ENCODE measurements around the gene RPS6KA3. TPM values are rescaled to one million over a fixed set of nuclear protein-coding genes. Genes with fewer than 3 reads are reported as not detected.

Gene RPS6KA3
- total and polyA plus RNA-seq, 9 of the 15 experiments (the other 6 are each of a cell fraction or from before 2014, with no cell fraction given): 10.9 to 61.9 (median 37.4) TPM

GRCh38 chrX:20228245-20228644 lies 38.5 kb downstream of the RPS6KA3 start:
- ChIA-PET POLR2A (no interaction called here), CTCF (ENCODE audit: low intra/inter-chr PET ratio) (no interaction called here)
- Histone ChIP-seq H3K9me1 (ENCODE audit: control insufficient read depth, insufficient read depth, low read length) (no peaks in the 10 kb centered on the region), H4K20me1 (replicated peaks; ENCODE audit: control insufficient read depth, insufficient read depth, low read length) (no peaks in the 10 kb centered on the region), H3K36me3 (ENCODE audit: control insufficient read depth, insufficient read depth, low read length) (peaks cover 17% of the 10 kb centered on the region; the same call in 2 of the 3 replicates), H3K4me1 (replicated peaks in 1 of 2; ENCODE audit: control insufficient read depth in 2 of 2, insufficient read depth in 2 of 2, low read length in 2 of 2) (peaks cover 0 to 2% of the 10 kb centered on the region in 2 experiments; a peak in 2 of 5 replicates), H3K9me3 (replicated peaks; ENCODE audit: control insufficient read depth, insufficient read depth, low read depth, low read length) (no peaks in the 10 kb centered on the region), H3K4me2 (ENCODE audit: insufficient read depth, low read length) (no peak overlapping the region), H3K27me3 (ENCODE audit: control insufficient read depth in 2 of 2, insufficient read depth in 2 of 2, low read length in 2 of 2) (no peaks in the 10 kb centered on the region), H2AFZ (ENCODE audit: low read depth, low read length) (no peak overlapping the region), H3K9ac (ENCODE audit: insufficient read depth in 1 of 2, low read depth in 2 of 2, low read length in 2 of 2) (no peak overlapping the region), H3K4me3 (no peak overlapping the region), H3K27ac (ENCODE audit: extremely low read depth, low read depth, low read length) (no peak overlapping the region), H3K79me2 (ENCODE audit: control insufficient read depth, insufficient read depth, low read length) (peaks cover 13% of the 10 kb centered on the region; the same call in 2 of the 3 replicates)
- no TSS peak for BruUV-seq (replicated peaks)
- WGBS (ENCODE audit: insufficient coverage, low coverage, missing lambda C conversion rate): 84% methylated on average over 2 of the region's 2 CpGs
- FAIRE-seq (no peak), ATAC-seq (no peak), DNase-seq (ENCODE audit: extremely low read depth in 1 of 4, low spot score in 3 of 4) (no peak)
- in situ Hi-C loops (cut with MboI) (no loop called here), intact Hi-C loops (cut with micrococcal nuclease) (no loop called here)
- TF ChIP-seq ZNF224 (CRISPR knock-in tag; IDR thresholded peaks at IDR 0.05) (no peak), CBX2 (IDR thresholded peaks at IDR 0.05; ENCODE audit: insufficient read depth, low read length, poor library complexity, severe bottlenecking) (no peak), TBL1XR1 (IDR thresholded peaks at IDR 0.05; ENCODE audit: low read length in 2 of 2) (no peak), PHB (CRISPR knock-in tag; IDR thresholded peaks at IDR 0.05) (no peak), POLR3A (IDR thresholded peaks at IDR 0.05; ENCODE audit: borderline replicate concordance, extremely low read depth, insufficient read depth, insufficient read length) (no peak), UBTF (IDR thresholded peaks at IDR 0.05; ENCODE audit: borderline replicate concordance in 1 of 2, low read depth in 2 of 2, low read length in 2 of 2) (no peak), ZNF764 (CRISPR knock-in tag; IDR thresholded peaks at IDR 0.05; ENCODE audit: low read depth) (no peak), BRD9 (IDR thresholded peaks at IDR 0.05; ENCODE audit: low read depth, partially characterized antibody) (no peak), KHSRP (IDR thresholded peaks at IDR 0.05) (no peak), DDX20 (tag; IDR thresholded peaks at IDR 0.05; ENCODE audit: low read depth) (no peak), ARNT (IDR thresholded peaks at IDR 0.05) (no peak), ZNF551 (CRISPR knock-in tag; IDR thresholded peaks at IDR 0.05) (no peak), ZNF79 (CRISPR knock-in tag; IDR thresholded peaks at IDR 0.05; ENCODE audit: low read depth) (no peak)
- TF ChIP-seq, protein P1, sequence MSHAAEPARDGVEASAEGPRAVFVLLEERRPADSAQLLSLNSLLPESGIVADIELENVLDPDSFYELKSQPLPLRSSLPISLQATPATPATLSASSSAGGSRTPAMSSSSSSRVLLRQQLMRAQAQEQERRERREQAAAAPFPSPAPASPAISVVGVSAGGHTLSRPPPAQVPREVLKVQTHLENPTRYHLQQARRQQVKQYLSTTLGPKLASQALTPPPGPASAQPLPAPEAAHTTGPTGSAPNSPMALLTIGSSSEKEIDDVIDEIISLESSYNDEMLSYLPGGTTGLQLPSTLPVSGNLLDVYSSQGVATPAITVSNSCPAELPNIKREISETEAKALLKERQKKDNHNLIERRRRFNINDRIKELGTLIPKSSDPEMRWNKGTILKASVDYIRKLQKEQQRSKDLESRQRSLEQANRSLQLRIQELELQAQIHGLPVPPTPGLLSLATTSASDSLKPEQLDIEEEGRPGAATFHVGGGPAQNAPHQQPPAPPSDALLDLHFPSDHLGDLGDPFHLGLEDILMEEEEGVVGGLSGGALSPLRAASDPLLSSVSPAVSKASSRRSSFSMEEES (CRISPR knock-in tag; IDR thresholded peaks at IDR 0.05): no peak
